Body of pancreas (tissue), 4 donors: ENCODE results near the gene SLA2.

ENCODE experiments used
- POLR2A ChIP-seq, 3 donors: fragments of 450-650 bp; IDR thresholded peaks; one replicate each; pipeline ENCODE4 v1.6.1; 2016; ENCODE audit warnings: antibody characterized with exemption in 3 of 3, mild to moderate bottlenecking in 2 of 3
- TF ChIP-seq, protein P1 (sequence below), 7 experiments: fragments of 450-650 bp in 4 of 7; fragments of 200-600 bp in 3 of 7; sonication (generic) in 3 of 7; IDR thresholded peaks; one replicate each; pipeline ENCODE4 v1.5.1; 2016 to 2019; ENCODE audit warnings: antibody characterized with exemption in 7 of 7

DNA sequence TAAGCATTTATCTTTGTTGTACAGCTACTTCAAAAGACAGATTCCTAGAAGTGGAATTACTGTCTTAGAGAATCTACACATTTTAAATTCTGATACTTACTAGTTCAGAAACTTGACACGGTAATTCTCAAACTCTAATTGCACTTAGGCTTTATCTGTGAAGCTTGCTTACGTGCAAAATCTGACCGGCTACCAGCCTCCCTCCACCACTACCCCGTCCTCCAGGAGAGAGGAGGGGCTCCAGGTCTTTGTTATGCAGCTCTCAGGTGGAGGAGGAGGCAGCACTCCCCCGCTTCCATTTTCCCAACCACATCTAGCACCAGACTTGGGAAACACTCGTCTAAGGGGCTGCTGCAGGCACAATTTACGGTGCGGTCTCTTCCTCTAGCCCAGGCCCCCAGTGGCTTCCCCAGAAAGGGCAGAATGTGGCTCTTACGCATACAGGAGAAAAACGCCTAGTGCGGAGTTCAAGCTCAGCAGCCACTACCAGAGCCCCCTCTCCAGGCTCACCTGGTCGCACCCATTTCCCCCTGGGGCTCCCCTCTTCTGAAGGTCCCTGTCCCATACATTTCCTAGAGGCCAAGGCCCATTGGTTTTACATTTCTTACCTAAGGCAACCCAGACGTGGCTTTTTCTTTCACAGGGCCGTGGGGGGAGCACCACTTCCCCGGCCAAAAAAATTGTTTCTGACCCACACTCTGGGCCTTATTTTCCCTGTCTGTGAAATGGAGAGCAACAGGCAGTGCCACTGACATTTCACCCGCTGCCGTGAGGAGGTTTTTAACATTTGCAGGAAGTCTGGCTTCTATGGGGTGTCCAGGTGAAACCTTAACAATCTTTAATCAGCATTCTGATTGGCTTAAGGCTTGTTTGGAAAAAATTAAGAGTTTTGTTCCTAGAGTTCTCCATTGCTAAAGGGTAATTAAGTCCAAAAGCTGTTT, 74.2 kb downstream of the SLA2 start:
- TF ChIP-seq, protein P1, sequence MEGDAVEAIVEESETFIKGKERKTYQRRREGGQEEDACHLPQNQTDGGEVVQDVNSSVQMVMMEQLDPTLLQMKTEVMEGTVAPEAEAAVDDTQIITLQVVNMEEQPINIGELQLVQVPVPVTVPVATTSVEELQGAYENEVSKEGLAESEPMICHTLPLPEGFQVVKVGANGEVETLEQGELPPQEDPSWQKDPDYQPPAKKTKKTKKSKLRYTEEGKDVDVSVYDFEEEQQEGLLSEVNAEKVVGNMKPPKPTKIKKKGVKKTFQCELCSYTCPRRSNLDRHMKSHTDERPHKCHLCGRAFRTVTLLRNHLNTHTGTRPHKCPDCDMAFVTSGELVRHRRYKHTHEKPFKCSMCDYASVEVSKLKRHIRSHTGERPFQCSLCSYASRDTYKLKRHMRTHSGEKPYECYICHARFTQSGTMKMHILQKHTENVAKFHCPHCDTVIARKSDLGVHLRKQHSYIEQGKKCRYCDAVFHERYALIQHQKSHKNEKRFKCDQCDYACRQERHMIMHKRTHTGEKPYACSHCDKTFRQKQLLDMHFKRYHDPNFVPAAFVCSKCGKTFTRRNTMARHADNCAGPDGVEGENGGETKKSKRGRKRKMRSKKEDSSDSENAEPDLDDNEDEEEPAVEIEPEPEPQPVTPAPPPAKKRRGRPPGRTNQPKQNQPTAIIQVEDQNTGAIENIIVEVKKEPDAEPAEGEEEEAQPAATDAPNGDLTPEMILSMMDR (IDR thresholded peaks at IDR 0.05) = no peak
- TF ChIP-seq POLR2A (IDR thresholded peaks at IDR 0.05) = no peak
